HepG2 (cell line): Measurements from ENCODE around the gene MAPK14. TPM values are rescaled to one million over a fixed set of nuclear protein-coding genes. Genes with fewer than 3 reads are reported as not detected.
A peak's percentile ranks its signal among the peaks of the same experiment; 100 is the strongest.

Source experiments
- CBX5 ChIP-seq: sonication (generic); formaldehyde crosslinking; IDR thresholded peaks from 2 replicates; pipeline ENCODE4 v1.4.0; 2020; ENCODE audit warnings: missing genetic modification reagents, borderline replicate concordance
- CEBPG ChIP-seq: IDR thresholded peaks from 2 replicates; pipeline ENCODE4 v1.6.1; 2016
- HDAC2 ChIP-seq: sonication (generic); formaldehyde crosslinking; IDR thresholded peaks from 2 replicates; pipeline ENCODE4 v1.4.0; 2020; ENCODE audit warnings: missing genetic modification reagents
- MED1 ChIP-seq: sonication (generic); formaldehyde crosslinking; IDR thresholded peaks from 2 replicates; pipeline ENCODE4 v1.4.0; 2020; ENCODE audit warnings: missing genetic modification reagents
- NR2F6 ChIP-seq, 2 experiments: IDR thresholded peaks; 2 replicates each; pipeline ENCODE4 v1.6.1; 2016; ENCODE audit warnings: antibody characterized with exemption in 1 of 2, mild to moderate bottlenecking in 1 of 2
- PCBP1 ChIP-seq: fragments of 200-400 bp; formaldehyde crosslinking; IDR thresholded peaks from 2 replicates; pipeline ENCODE4 v1.6.1; 2017; ENCODE audit warnings: mild to moderate bottlenecking, low read depth, low read length, borderline replicate concordance
- PCBP2 ChIP-seq: fragments of 200-400 bp; formaldehyde crosslinking; optimal IDR thresholded peaks from 2 replicates; pipeline ENCODE3; 2018; ENCODE audit warnings: low read length, low read depth; ENCODE audit not compliant: poor library complexity, severe bottlenecking
- PHF5A ChIP-seq: IDR thresholded peaks from one replicate; pipeline ENCODE4 v1.6.1; 2018; ENCODE audit warnings: low read depth, missing genetic modification reagents; ENCODE audit not compliant: unreplicated experiment
- RORA ChIP-seq: sonication (generic); formaldehyde crosslinking; IDR thresholded peaks from 2 replicates; pipeline ENCODE4 v1.5.0; 2020; ENCODE audit warnings: mild to moderate bottlenecking, missing genetic modification reagents, moderate library complexity
- SIN3B ChIP-seq: fragments of 150-350 bp; IDR thresholded peaks from 2 replicates; pipeline ENCODE4 v1.6.1; 2014; ENCODE audit warnings: low read length
- SIX1 ChIP-seq: sonication (generic); formaldehyde crosslinking; IDR thresholded peaks from 2 replicates; pipeline ENCODE4 v1.4.0; 2020; ENCODE audit warnings: missing genetic modification reagents, borderline replicate concordance
- SMYD3 ChIP-seq: sonication (generic); formaldehyde crosslinking; IDR thresholded peaks from 2 replicates; pipeline ENCODE4 v1.8.1; 2023; ENCODE audit warnings: mild to moderate bottlenecking, missing genetic modification reagents
- TBX3 ChIP-seq: fragments of 450-650 bp; IDR thresholded peaks from 2 replicates; pipeline ENCODE4 v1.6.1; 2017; ENCODE audit warnings: antibody characterized with exemption, mild to moderate bottlenecking, inconsistent platforms, borderline replicate concordance
- TCF7 ChIP-seq: sonication (generic); IDR thresholded peaks from 2 replicates; pipeline ENCODE4 v1.6.1; 2016; ENCODE audit warnings: antibody characterized with exemption, low read depth
- THAP11 ChIP-seq: IDR thresholded peaks from 2 replicates; pipeline ENCODE4 v1.6.1; 2016; ENCODE audit warnings: missing biosample characterization, missing genetic modification reagents
- ZBTB21 ChIP-seq: sonication (generic); formaldehyde crosslinking; IDR thresholded peaks from 2 replicates; pipeline ENCODE4 v1.4.0; 2020; ENCODE audit warnings: missing genetic modification reagents
- ZFP1 ChIP-seq: IDR thresholded peaks from 2 replicates; pipeline ENCODE4 v1.6.1; 2016
- ZMYM2 ChIP-seq: sonication (generic); formaldehyde crosslinking; IDR thresholded peaks from 2 replicates; pipeline ENCODE4 v1.8.0; 2022; ENCODE audit warnings: mild to moderate bottlenecking, missing genetic modification reagents
- ZNF136 ChIP-seq: sonication (generic); formaldehyde crosslinking; IDR thresholded peaks from 2 replicates; pipeline ENCODE4 v1.8.1; 2022; ENCODE audit warnings: low read depth, mild to moderate bottlenecking, moderate library complexity, missing genetic modification reagents
- ZNF331 ChIP-seq: sonication (generic); formaldehyde crosslinking; IDR thresholded peaks from 2 replicates; pipeline ENCODE4 v1.4.0; 2020; ENCODE audit warnings: missing genetic modification reagents
- ZNF430 ChIP-seq: sonication (generic); formaldehyde crosslinking; IDR thresholded peaks from 2 replicates; pipeline ENCODE4 v1.9.0; 2021; ENCODE audit warnings: mild to moderate bottlenecking, missing genetic modification reagents
- ZNF431 ChIP-seq: sonication (generic); formaldehyde crosslinking; IDR thresholded peaks from 2 replicates; pipeline ENCODE4 v1.9.0; 2022; ENCODE audit warnings: missing genetic modification reagents, low read depth, mild to moderate bottlenecking, borderline replicate concordance
- ZNF460 ChIP-seq: sonication (generic); formaldehyde crosslinking; IDR thresholded peaks from 2 replicates; pipeline ENCODE4 v1.5.1; 2020; ENCODE audit warnings: missing genetic modification reagents, mild to moderate bottlenecking, borderline replicate concordance
- ZNF550 ChIP-seq: sonication (generic); formaldehyde crosslinking; IDR thresholded peaks from 2 replicates; pipeline ENCODE4 v1.4.0; 2020; ENCODE audit warnings: mild to moderate bottlenecking, missing genetic modification reagents, borderline replicate concordance
- ZNF878 ChIP-seq: sonication (generic); formaldehyde crosslinking; IDR thresholded peaks from 2 replicates; pipeline ENCODE4 v1.8.1; 2023; ENCODE audit warnings: mild to moderate bottlenecking, missing genetic modification reagents, moderate library complexity
- ZSCAN21 ChIP-seq: sonication (generic); formaldehyde crosslinking; IDR thresholded peaks from 2 replicates; pipeline ENCODE4 v1.8.0; 2022; ENCODE audit warnings: mild to moderate bottlenecking, missing genetic modification reagents, moderate library complexity, borderline replicate concordance
- ZSCAN30 ChIP-seq: sonication (generic); formaldehyde crosslinking; IDR thresholded peaks from 2 replicates; pipeline ENCODE4 v1.5.0; 2020; ENCODE audit warnings: mild to moderate bottlenecking, missing genetic modification reagents
- polyA plus RNA-seq, 8 experiments: library from polyadenylated mRNA; depleted of rRNA in 3 of 8; stranded (reverse) in 7 of 8; unstranded in 1 of 8; fragments of >200 nt; fragmentation: Illumina TruSeq in 4 of 8; extraction: Trizol in 4 of 8; gene quantifications; 2 replicates each; pipeline versions ENCODE4 v1.2.1 to v1.2.3, GENCODE V29; 2011 to 2016; ENCODE audit warnings: low read depth in 4 of 8, missing spikeins in 1 of 8, mixed read lengths in 1 of 8; ENCODE audit not compliant: insufficient read depth in 1 of 8
- total RNA-seq, 5 experiments: library from RNA; depleted of rRNA; stranded (reverse); fragments of >200 nt; fragmentation: Illumina TruSeq; extraction: Trizol; gene quantifications; 2 replicates each; pipeline ENCODE4 v1.2.3, GENCODE V29; 2016; ENCODE audit warnings: low read depth in 1 of 5
- TF ChIP-seq, protein P1 (sequence below): sonication (generic); formaldehyde crosslinking; IDR thresholded peaks from 2 replicates; pipeline ENCODE4 v1.4.0; 2020; ENCODE audit warnings: missing genetic modification reagents
- TF ChIP-seq, protein P2 (sequence below): sonication (generic); formaldehyde crosslinking; IDR thresholded peaks from 2 replicates; pipeline ENCODE4 v1.4.0; 2020; ENCODE audit warnings: missing genetic modification reagents

The MAPK14 gene
- total and polyA plus RNA-seq, 2 of the 13 experiments (the other 11 are each of a cell fraction or from before 2014, with no cell fraction given): 66.3 to 67.3 TPM

DNA sequence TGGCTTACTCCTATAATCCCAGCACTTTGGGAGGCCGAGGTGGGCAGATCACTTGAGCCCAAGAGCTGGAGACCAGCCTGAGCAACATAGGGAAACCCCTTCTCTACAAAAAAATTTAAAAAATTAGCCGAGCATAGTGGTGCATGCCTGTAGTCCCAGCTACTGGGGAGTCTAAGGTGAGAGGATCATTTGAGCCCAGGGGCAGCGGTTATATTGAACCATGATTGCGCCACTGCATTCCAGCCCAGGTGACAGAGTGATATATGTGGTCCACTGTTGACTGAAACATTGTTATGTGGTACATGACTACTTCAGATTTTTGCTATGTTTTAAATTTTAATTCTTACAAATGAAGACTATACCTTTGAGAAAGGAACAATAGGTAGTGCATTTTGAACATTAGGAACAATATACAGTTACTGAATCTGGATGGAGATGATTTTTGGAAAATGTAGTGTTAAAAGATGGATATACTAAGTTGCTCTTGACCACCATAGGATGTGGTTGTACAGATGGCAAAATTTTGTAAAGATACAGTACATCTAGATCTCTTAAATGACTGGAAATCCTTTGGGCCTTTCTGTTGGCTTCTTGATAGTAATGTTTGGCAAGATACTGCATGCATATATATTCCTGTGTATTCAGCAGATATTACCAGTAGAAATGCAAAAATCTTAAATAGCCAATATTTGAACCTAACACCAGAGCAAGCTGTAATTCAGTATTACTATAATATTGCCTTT lies 35.9 kb downstream of the MAPK14 start (continued):
- TF ChIP-seq, protein P1, sequence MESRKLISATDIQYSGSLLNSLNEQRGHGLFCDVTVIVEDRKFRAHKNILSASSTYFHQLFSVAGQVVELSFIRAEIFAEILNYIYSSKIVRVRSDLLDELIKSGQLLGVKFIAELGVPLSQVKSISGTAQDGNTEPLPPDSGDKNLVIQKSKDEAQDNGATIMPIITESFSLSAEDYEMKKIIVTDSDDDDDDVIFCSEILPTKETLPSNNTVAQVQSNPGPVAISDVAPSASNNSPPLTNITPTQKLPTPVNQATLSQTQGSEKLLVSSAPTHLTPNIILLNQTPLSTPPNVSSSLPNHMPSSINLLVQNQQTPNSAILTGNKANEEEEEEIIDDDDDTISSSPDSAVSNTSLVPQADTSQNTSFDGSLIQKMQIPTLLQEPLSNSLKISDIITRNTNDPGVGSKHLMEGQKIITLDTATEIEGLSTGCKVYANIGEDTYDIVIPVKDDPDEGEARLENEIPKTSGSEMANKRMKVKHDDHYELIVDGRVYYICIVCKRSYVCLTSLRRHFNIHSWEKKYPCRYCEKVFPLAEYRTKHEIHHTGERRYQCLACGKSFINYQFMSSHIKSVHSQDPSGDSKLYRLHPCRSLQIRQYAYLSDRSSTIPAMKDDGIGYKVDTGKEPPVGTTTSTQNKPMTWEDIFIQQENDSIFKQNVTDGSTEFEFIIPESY (CRISPR knock-in tag): peak; percentile 97
- TF ChIP-seq ZNF878 (0 out of 2 replicates have a peak, but pooled peaks have one; percentile 14), ZNF136 (CRISPR knock-in tag) (no peak), SIX1 (CRISPR knock-in tag) (peak; percentile 66), RORA (CRISPR knock-in tag) (no peak), MED1 (CRISPR knock-in tag) (peak; percentile 67), CEBPG (CRISPR knock-in tag) (peak; percentile 97), ZFP1 (CRISPR knock-in tag) (0 out of 2 replicates have a peak, but pooled peaks have one; percentile 49), THAP11 (CRISPR knock-in tag) (0 out of 2 replicates have a peak, but pooled peaks have one; percentile 24), ZBTB21 (no peak), ZNF331 (CRISPR knock-in tag) (peak; percentile 67; the same call in 1 of the 2 replicates), SIN3B (no peak), NR2F6 (IDR thresholded peaks at IDR 0.05) (peak; percentile 47; the same call in 1 of the 2 replicates), NR2F6 (CRISPR knock-in tag; IDR thresholded peaks at IDR 0.05) (peak; percentile 37; the same call in 1 of the 2 replicates), ZNF550 (CRISPR knock-in tag) (no peak), ZNF431 (CRISPR knock-in tag) (no peak), TCF7 (0 out of 2 replicates have a peak, but pooled peaks have one; percentile 17), SMYD3 (CRISPR knock-in tag) (0 out of 2 replicates have a peak, but pooled peaks have one; percentile 40), PHF5A (CRISPR knock-in tag) (peak; percentile 75), PCBP2 (no peak), ZMYM2 (CRISPR knock-in tag) (peak; percentile 41; the same call in 1 of the 2 replicates), ZNF460 (peak; percentile 76), PCBP1 (no peak), CBX5 (CRISPR knock-in tag) (peak; percentile 59; the same call in 1 of the 2 replicates), ZSCAN30 (CRISPR knock-in tag) (no peak), ZSCAN21 (CRISPR knock-in tag) (peak; percentile 56; the same call in 1 of the 2 replicates), ZNF430 (CRISPR knock-in tag) (no peak), TBX3 (peak; percentile 58; the same call in 1 of the 2 replicates), HDAC2 (CRISPR knock-in tag) (peak; percentile 79)
- TF ChIP-seq, protein P2, sequence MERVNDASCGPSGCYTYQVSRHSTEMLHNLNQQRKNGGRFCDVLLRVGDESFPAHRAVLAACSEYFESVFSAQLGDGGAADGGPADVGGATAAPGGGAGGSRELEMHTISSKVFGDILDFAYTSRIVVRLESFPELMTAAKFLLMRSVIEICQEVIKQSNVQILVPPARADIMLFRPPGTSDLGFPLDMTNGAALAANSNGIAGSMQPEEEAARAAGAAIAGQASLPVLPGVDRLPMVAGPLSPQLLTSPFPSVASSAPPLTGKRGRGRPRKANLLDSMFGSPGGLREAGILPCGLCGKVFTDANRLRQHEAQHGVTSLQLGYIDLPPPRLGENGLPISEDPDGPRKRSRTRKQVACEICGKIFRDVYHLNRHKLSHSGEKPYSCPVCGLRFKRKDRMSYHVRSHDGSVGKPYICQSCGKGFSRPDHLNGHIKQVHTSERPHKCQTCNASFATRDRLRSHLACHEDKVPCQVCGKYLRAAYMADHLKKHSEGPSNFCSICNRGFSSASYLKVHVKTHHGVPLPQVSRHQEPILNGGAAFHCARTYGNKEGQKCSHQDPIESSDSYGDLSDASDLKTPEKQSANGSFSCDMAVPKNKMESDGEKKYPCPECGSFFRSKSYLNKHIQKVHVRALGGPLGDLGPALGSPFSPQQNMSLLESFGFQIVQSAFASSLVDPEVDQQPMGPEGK (CRISPR knock-in tag): peak; percentile 69
